Stimulated activated naive CD4-positive, alpha-beta T cell (primary cell): ENCODE data around the gene LRRC43.
"Not testable (repeated sequence)": the region's sequence is repeated elsewhere in the genome, so short reads cannot be mapped to it uniquely, and the experiment has no call there.

Experiments
- DNase-seq, 6 experiments: peaks; one replicate each; lab custom pipeline; 2025; lab: John Stamatoyannopoulos, UW

LRRC43 gene

DNA sequence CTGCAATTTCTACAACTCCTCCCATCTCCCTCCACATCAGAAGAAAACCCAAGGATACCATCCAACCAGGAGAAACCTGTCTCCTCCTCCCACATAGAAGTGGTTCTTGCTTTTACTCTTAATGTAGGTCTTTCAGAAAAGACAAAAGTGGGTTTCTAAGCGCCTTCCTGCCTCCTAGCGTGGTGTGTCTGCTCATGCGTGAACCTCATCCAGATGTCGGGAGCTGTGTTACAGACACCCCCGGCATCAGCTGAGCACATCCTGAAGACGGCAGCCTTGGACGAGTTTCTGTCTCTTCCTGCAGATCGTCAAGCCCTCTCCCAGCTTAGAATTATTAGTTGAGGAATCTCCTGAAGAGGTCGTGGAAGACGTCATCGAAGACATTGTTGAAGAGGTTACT, 9.5 kb downstream of the LRRC43 start:
- no peak for DNase-seq

GRCh38 chr12:122194804-122195203, 11.9 kb downstream of the LRRC43 start:
- no peak for DNase-seq

DNA sequence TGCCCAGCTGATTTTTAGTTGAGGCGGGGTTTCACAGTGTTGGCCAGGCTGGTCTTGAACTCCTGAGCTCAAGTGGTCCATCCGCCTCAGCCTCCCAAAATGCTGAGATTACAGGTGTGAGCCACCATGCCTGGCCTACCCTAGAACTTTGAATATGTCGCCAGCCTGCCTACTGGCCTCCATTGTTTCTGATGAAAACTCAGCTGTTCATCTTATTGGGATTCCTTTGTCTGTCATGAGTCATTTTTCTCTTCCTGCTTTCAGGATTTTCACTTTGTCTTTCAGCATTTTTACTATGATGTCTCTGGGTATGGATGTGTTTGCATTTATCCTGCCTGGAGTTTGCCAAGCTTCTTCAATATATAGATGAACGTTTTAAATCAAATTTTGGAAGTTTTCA, 12.5 kb downstream of the LRRC43 start:
- DNase-seq: no peak

DNA sequence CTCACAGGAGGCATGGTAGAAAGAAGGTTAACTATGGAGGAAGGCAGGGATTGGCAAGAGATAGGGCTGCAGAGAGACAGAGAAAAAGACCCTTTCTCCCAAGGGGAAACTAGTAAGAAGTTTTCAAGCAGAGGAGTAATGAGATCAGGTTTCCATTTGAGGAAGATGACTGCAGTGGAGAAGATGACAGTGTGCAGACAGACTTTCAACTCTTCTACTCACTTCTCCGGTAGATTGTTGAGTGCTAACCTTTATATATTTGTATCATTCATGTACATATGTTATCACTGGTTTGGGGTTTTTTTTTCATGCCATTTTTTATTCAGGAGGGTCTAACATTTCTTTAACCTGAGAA, 14.7 kb downstream of the LRRC43 start:
- no peak for DNase-seq

DNA sequence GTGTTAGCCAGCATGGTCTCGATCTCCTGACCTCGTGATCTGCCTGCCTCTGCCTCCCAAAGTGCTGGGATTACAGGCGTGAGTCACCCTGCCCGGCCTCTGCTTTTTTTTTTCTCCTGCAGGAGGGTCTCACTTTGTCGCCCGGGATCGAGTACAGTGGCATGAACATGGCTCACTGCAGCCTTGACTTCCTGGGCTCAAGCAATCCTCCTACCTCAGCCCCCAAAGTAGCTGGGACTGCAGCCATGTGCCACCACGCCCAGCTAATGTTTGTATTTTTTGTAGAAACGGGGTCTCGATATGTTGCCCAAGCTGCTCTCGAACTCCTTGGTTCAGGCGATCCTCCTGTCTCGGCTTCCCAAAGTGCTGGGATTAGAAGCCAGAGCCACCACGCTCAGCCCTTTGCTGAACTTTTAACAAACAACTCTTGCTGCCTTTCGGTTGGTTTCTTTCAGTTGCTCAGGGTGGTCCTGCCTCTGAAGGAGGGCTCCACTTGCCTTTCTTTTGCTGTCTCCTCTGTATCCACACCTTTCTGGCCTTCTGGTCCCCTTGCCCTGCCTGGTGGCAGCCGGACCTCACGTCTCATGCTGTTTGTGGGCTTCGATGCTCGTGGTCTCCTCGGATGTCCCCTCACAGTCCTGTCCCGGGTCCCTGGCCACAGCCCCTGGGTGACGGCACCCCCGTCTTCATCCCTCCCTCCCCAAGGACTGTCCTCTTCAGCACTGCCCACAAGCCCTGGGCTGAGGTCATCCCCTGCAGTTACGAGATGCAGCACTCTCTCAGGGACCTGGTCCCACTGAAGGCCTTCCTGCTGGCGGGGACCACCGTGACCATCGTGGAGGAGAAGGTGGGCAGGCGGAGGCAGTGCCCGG, 16.8 kb downstream of the LRRC43 start:
- no peak for DNase-seq

DNA sequence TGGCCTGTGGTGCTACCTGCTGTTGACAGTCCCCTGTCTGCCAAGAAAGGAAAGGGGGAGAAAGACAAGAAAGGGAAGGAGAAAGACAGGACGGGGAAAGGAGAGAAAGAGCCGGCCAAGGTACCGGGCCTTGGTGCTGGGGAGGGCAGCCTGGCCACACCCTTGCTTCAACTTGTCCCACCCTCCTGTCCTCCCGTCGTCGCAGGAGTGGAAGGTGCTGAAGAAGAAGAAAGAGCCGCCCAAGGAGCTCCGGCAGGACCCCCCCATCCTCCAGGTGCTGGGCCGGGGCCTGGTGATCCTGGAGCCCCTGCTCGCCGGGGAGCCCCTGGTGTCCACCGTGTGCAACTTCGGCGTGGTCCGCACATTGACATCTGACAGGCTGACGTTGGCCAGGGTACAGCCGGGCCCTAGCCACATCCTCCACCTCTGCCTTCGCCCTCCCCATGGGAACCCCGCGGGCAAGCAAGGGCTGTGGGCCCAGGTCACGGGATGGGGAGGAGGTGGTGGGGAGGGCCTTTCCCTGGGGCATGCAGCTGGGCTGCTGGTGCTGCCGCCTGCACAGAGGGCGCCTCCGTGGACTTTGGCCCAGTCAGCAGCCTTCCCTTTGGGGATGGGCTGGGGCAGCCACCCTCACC, 17.7 kb downstream of the LRRC43 start:
- no peak for DNase-seq

- DNase-seq: no peak
These were observed 18.5 kb downstream of the LRRC43 start for GRCh38 chr12:122201381-122201780.

DNA sequence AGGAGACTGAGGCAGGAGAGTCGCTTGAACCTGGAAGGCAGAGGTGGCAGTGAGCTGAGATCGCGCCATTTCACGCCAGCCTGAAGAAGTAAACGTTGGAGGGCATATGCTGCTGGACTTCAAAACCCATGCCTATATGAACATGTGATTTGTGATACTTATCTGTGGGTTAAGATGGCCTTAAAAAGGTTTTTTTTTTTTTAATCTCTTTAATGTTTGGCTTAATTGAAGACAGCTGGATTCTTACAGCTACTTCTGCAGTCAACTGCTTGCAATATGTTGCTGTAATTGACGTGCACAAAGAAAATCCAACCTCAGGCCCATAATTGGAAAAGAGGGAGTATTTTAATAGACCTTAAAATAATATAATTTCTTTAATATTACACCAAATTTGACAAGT, 19.1 kb downstream of the LRRC43 start:
- DNase-seq: no peak

DNA sequence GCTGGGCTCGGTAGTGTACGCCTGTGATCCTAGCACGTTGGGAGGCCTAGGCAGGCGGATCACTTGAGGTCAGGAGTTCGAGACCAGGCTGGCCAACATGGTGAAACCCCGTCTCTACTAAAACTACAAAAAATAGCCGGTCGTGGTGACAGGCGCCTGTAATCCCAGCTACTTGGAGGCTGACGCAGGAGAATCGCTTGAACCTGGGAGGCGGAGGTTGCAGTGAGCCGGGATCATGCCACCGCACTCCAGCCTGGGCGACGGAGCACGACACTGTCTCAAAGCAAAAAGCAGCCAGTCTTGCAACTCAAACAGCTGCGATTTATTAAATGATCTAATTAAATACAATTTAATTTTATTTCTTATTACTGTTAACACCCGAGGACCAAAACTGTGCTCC, 19.9 kb downstream of the LRRC43 start:
- not testable (repeated sequence) for DNase-seq

GRCh38 chr12:122203301-122204166, 20.6 kb downstream of the LRRC43 start, which contains the start of gene B3GNT4:
B3GNT4 (plus strand) TSS chr12:122203709; CDS start chr12:122204619, 910 bp downstream.
- DNase-seq: peak; percentile 22 to 71 (median 66)

GRCh38 chr12:122204167-122205052, 21.5 kb downstream of the LRRC43 start:
- peak in 2 of 6 experiments; percentile 16 to 27 for DNase-seq

DNA sequence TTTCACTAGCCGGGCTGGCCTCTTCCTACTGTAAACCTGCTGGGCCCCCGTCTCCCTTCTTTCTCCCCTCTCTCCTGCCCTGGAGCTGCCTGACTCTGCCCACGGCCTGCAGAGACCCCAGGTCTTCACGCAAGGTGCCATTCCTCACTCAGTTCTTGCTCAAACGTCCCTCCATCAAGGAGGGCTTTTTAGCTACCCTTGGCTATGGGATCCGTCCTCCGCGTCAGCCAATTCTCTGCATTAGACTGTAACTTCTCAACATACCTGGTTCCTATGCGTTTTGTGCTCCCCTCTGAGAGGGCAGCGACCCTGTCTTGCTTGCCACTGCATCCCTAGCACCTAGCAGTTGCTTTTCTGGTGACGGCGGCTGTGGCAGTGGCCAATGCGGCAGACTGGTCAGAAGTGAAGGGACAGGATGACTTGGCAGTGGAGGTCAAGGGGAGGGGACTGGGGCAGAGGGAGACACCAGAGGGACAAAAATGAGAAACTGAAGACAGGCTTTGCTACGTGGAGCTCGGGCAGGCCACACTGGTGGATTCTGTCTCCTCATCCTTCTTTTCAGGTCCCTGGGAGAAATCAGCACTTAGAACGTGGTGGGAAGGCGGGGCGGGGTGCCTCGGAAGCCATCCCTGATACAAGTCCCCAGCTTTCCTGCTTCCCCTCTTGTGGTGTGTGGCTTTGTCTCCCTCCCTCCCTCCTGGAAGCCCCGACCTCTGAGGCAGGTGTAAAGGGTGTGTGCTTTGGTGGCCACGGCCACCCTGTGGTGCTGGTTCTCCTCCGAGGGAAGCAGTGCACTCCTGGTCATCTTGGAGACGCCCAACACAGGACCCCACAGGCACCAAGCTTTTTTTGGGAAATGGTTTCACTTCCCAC, 22.4 kb downstream of the LRRC43 start:
- no peak for DNase-seq

DNA sequence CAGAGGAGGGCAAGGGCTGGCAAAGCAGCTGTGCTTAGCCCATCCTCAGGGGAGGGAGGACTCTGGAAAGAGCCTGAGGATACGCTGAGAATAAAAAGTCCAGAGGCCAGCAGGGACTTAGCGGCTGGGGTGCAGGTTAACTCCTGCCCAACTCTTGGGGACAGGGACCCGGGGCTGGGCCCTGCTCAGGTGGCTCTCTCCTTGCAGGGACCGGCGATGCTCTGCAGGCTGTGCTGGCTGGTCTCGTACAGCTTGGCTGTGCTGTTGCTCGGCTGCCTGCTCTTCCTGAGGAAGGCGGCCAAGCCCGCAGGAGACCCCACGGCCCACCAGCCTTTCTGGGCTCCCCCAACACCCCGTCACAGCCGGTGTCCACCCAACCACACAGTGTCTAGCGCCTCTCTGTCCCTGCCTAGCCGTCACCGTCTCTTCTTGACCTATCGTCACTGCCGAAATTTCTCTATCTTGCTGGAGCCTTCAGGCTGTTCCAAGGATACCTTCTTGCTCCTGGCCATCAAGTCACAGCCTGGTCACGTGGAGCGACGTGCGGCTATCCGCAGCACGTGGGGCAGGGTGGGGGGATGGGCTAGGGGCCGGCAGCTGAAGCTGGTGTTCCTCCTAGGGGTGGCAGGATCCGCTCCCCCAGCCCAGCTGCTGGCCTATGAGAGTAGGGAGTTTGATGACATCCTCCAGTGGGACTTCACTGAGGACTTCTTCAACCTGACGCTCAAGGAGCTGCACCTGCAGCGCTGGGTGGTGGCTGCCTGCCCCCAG, 23.4 kb downstream of the LRRC43 start:
- no peak for DNase-seq

GRCh38 chr12:122206976-122207375, 24.1 kb downstream of the LRRC43 start:
- no peak for DNase-seq

DNA sequence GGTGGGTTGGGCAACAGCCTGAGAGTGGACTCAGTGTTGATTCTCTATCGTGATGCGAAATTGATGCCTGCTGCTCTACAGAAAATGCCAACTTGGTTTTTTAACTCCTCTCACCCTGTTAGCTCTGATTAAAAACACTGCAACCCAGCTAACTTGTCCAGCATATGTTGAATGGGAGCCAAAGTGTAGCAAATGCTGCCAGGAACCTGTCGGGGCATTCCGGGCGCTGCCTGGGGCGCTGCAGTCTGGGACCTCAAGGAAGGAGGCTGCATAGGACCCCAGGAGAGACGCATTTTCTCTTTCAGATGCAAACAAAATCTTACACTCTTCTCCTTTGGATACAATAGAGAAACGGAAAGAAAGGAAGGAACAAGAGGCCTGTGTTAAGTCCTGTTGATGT, 24.5 kb downstream of the LRRC43 start:
- no peak for DNase-seq

DNA sequence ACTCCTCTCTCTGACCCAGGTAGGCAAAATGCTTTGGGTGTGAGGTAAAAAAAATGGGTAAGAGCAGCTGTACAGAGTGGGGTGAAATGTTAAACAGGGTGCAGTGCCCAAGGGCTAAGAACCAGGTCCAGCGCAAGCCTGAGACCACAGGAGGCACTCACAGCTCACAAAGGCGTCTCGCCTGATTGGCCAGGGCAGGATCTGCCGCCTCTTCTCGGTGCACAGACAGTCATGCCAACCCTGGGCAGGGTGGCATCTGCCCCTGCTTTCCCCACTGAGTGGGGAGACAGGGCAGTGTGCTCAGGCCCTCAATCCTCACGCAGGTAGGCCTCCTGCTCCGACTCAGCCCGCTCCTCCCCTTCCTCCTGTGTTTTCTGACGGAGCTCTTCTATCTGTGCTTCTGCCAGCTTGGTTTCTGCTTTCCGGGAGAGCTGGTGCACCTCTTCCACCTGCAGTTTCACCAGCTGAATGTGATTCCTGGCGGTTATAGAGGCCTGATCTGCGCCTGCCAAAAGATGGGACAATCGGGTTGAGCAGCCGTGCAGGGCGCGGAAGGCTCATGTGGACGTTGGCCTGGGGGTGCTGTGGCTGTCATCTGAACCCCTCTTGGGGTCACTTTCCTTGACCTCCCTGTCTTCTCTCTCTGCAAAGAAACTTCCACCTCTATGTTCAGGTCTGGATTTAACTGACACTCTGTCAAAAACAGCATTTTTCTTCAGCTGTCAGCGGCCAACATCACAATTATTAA, 25.3 kb downstream of the LRRC43 start:
- no peak for DNase-seq

- DNase-seq: no peak
These were observed 32.8 kb downstream of the LRRC43 start for GRCh38 chr12:122215771-122216170.

DNA sequence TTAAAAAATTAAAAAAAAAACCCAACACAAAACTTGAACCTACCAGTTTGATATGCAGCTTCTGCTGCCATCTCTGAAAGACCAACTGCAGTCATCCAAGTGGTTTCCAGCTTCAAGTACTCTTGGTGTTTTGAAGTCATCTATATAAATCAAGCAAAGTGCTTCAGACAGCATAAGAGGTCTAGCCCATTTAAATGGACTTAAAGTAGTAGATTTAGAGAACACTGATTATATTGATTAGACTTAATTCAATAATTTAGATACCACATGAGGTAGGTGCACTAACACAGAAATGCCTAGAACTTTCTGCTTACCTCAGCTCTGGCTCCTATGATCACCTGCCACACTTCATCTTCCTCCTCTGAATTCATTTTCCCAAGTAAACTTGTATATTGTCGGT, 33.5 kb downstream of the LRRC43 start:
- no peak for DNase-seq
